ENCODE results near the gene ALK. TPM values are rescaled to one million over a fixed set of nuclear protein-coding genes. Genes with fewer than 3 reads are reported as not detected.

The ALK gene
- total RNA-seq, 1 donor from 2014 or later = not detected

- no peak overlapping the region for H3K4me3 Mint-ChIP-seq (ENCODE audit: low read depth)
- no peaks in the 10 kb centered on the region for H3K27me3 Mint-ChIP-seq
- TF ChIP-seq CTCF (IDR thresholded peaks at IDR 0.05; ENCODE audit: unreplicated experiment) = no peak
- H3K36me3 Mint-ChIP-seq (ENCODE audit: insufficient read depth) = peaks cover 7% of the 10 kb centered on the region
- no peaks in the 10 kb centered on the region for H3K9me3 Mint-ChIP-seq (ENCODE audit: low read depth)
- H3K4me1 Mint-ChIP-seq (ENCODE audit: low read depth) = peaks cover under 1% of the 10 kb centered on the region
- peak overlapping the region; percentile 86 for H3K27ac Mint-ChIP-seq
- no peak for DNase-seq (ENCODE audit: low spot score, unreplicated experiment)
Observed at GRCh38 chr2:29160184-29160583, 761.2 kb downstream of the ALK start.

GRCh38 chr2:29159125-29159524 is 762.3 kb downstream of the ALK start:
- no peak overlapping the region for H3K4me3 Mint-ChIP-seq (ENCODE audit: low read depth)
- no peak for TF ChIP-seq CTCF (IDR thresholded peaks at IDR 0.05; ENCODE audit: unreplicated experiment)
- H3K27me3 Mint-ChIP-seq = no peaks in the 10 kb centered on the region
- no peaks in the 10 kb centered on the region for H3K4me1 Mint-ChIP-seq (ENCODE audit: low read depth)
- no peak for DNase-seq (ENCODE audit: low spot score, unreplicated experiment)
- peaks cover 7% of the 10 kb centered on the region for H3K36me3 Mint-ChIP-seq (ENCODE audit: insufficient read depth)
- H3K27ac Mint-ChIP-seq = no peak overlapping the region
- H3K9me3 Mint-ChIP-seq (ENCODE audit: low read depth) = no peaks in the 10 kb centered on the region

- Mint-ChIP-seq H3K27me3 (no peaks in the 10 kb centered on the region), H3K9me3 (ENCODE audit: low read depth) (no peaks in the 10 kb centered on the region), H3K4me1 (ENCODE audit: low read depth) (no peaks in the 10 kb centered on the region), H3K4me3 (ENCODE audit: low read depth) (no peak overlapping the region), H3K36me3 (ENCODE audit: insufficient read depth) (peaks cover 20% of the 10 kb centered on the region), H3K27ac (no peak overlapping the region)
- DNase-seq (ENCODE audit: low spot score, unreplicated experiment) = no peak
- no peak for TF ChIP-seq CTCF (IDR thresholded peaks at IDR 0.05; ENCODE audit: unreplicated experiment)
Observed at GRCh38 chr2:29157131-29157530, 764.3 kb downstream of the ALK start.

- TF ChIP-seq CTCF (IDR thresholded peaks at IDR 0.05; ENCODE audit: unreplicated experiment) = no peak
- no peak for DNase-seq (ENCODE audit: low spot score, unreplicated experiment)
Observed at GRCh38 chr2:29155578-29155977, 765.8 kb downstream of the ALK start.

GRCh38 chr2:29154610-29155009 is 766.8 kb downstream of the ALK start:
- no peaks in the 10 kb centered on the region for H3K9me3 Mint-ChIP-seq (ENCODE audit: low read depth)
- H3K27ac Mint-ChIP-seq = no peak overlapping the region

More at GRCh38 chr2:29155578-29155977, 765.8 kb downstream of the ALK start:
- no peaks in the 10 kb centered on the region for H3K27me3 Mint-ChIP-seq
- H3K4me1 Mint-ChIP-seq (ENCODE audit: low read depth) = no peaks in the 10 kb centered on the region
- H3K4me3 Mint-ChIP-seq (ENCODE audit: low read depth) = no peak overlapping the region
- H3K27ac Mint-ChIP-seq = peak overlapping the region; percentile 6
- peaks cover 18% of the 10 kb centered on the region for H3K36me3 Mint-ChIP-seq (ENCODE audit: insufficient read depth)
- H3K9me3 Mint-ChIP-seq (ENCODE audit: low read depth) = no peaks in the 10 kb centered on the region

More at GRCh38 chr2:29154610-29155009, 766.8 kb downstream of the ALK start:
- Mint-ChIP-seq H3K4me3 (ENCODE audit: low read depth) (no peak overlapping the region), H3K27me3 (no peaks in the 10 kb centered on the region), H3K4me1 (ENCODE audit: low read depth) (no peaks in the 10 kb centered on the region), H3K36me3 (ENCODE audit: insufficient read depth) (peaks cover 17% of the 10 kb centered on the region)
- no peak for TF ChIP-seq CTCF (IDR thresholded peaks at IDR 0.05; ENCODE audit: unreplicated experiment)
- no peak for DNase-seq (ENCODE audit: low spot score, unreplicated experiment)
